Natural killer cell treated with Interleukin-12 subunit alpha and Interleukin-12 subunit beta and Interleukin-15 and Interleukin-18, amount 100 ng/mL, for 72 hours (primary cell): Measurements from ENCODE around the gene SEPTIN10. TPM values are rescaled to one million over a fixed set of nuclear protein-coding genes. Genes with fewer than 3 reads are reported as not detected.
A peak's percentile ranks its signal among the peaks of the same experiment; 100 is the strongest.

Experiments used
- ATAC-seq, 2 donors: fragments of 150-1000 bp; cut with Tn5 transposase in 1 of 2; sonication (Bioruptor Pico), chemical (Tn5 transposase) in 1 of 2; 2 replicates each; pipeline ENCODE4 v1.10.0; 2021
- DNase-seq: peaks from one replicate; pipeline ENCODE4 v3.0.0; 2022; ENCODE audit warnings: low spot score
- H3K27ac Mint-ChIP-seq, 2 donors: 1 replicate in 1 of 2; 2 replicates in 1 of 2; pipeline ENCODE4 v1.8.0; 2022; ENCODE audit warnings: mixed read lengths in 2 of 2, mild to moderate bottlenecking in 1 of 2, moderate library complexity in 1 of 2
- H3K27me3 Mint-ChIP-seq, 2 donors: 1 replicate in 1 of 2; 2 replicates in 1 of 2; pipeline ENCODE4 v1.8.0; 2022; ENCODE audit warnings: mixed read lengths in 2 of 2
- H3K36me3 Mint-ChIP-seq: one replicate; pipeline ENCODE4 v1.8.0; 2022; ENCODE audit warnings: mixed read lengths
- H3K4me1 Mint-ChIP-seq, 2 donors: 1 replicate in 1 of 2; 2 replicates in 1 of 2; pipeline ENCODE4 v1.8.0; 2022; ENCODE audit warnings: low read depth in 2 of 2, mixed read lengths in 2 of 2, mild to moderate bottlenecking in 1 of 2
- H3K4me3 Mint-ChIP-seq: one replicate; pipeline ENCODE4 v1.8.0; 2022; ENCODE audit warnings: mixed read lengths
- H3K9me3 Mint-ChIP-seq: 2 replicates; pipeline ENCODE4 v1.8.0; 2022; ENCODE audit warnings: mixed read lengths
- total RNA-seq, 2 donors: library from RNA; stranded (reverse); gene quantifications; one replicate each; pipeline ENCODE4 v1.2.3, GENCODE V29; 2022

Gene SEPTIN10
- total RNA-seq, 2 donors from 2014 or later = 0.64 to 1.9 TPM

GRCh38 chr2:109510136-109511028 lies 103.4 kb downstream of the SEPTIN10 start:
- Mint-ChIP-seq H3K27me3 (peaks cover 0 to 13% of the 10 kb centered on the region in 2 donors), H3K36me3 (no peaks in the 10 kb centered on the region), H3K27ac (no peak overlapping the region), H3K4me1 (peaks cover 21% of the 10 kb centered on the region in 2 donors), H3K9me3 (no peaks in the 10 kb centered on the region), H3K4me3 (no peak overlapping the region)
- DNase-seq = peak; percentile 71
- ATAC-seq = peak; percentile 32 to 43

GRCh38 chr2:109508556-109508955 lies 105.2 kb downstream of the SEPTIN10 start:
- DNase-seq (no peak), ATAC-seq (no peak)
- Mint-ChIP-seq H3K27me3 (peaks cover 0 to 14% of the 10 kb centered on the region in 2 donors), H3K9me3 (no peaks in the 10 kb centered on the region), H3K27ac (no peak overlapping the region), H3K4me3 (no peak overlapping the region), H3K4me1 (peaks cover 11% of the 10 kb centered on the region in 2 donors), H3K36me3 (no peaks in the 10 kb centered on the region)

- no peak for ATAC-seq
- Mint-ChIP-seq H3K36me3 (no peaks in the 10 kb centered on the region), H3K4me1 (peaks cover 4 to 5% of the 10 kb centered on the region in 2 donors), H3K4me3 (no peak overlapping the region), H3K27me3 (peaks cover 0 to 14% of the 10 kb centered on the region in 2 donors), H3K27ac (no peak overlapping the region), H3K9me3 (no peaks in the 10 kb centered on the region)
- DNase-seq = no peak
Measured at GRCh38 chr2:109507828-109508227, 105.9 kb downstream of the SEPTIN10 start.

GRCh38 chr2:109507217-109507616 lies 106.5 kb downstream of the SEPTIN10 start:
- H3K4me1 Mint-ChIP-seq = peaks cover 4 to 5% of the 10 kb centered on the region in 2 donors
- ATAC-seq = no peak
- no peaks in the 10 kb centered on the region for H3K9me3 Mint-ChIP-seq
- H3K27me3 Mint-ChIP-seq = peaks cover 0 to 13% of the 10 kb centered on the region in 2 donors
- H3K27ac Mint-ChIP-seq = no peak overlapping the region
- DNase-seq = no peak
- H3K36me3 Mint-ChIP-seq = no peaks in the 10 kb centered on the region
- H3K4me3 Mint-ChIP-seq = no peak overlapping the region

- DNase-seq (no peak), ATAC-seq (no peak)
- Mint-ChIP-seq H3K27me3 (peaks cover 0 to 5% of the 10 kb centered on the region in 2 donors), H3K4me3 (no peak overlapping the region), H3K9me3 (no peaks in the 10 kb centered on the region), H3K36me3 (no peaks in the 10 kb centered on the region), H3K27ac (no peak overlapping the region), H3K4me1 (no peaks in the 10 kb centered on the region)
Measured at GRCh38 chr2:109503191-109503590, 110.6 kb downstream of the SEPTIN10 start.

- Mint-ChIP-seq H3K36me3 (no peaks in the 10 kb centered on the region), H3K27ac (no peak overlapping the region), H3K9me3 (no peaks in the 10 kb centered on the region), H3K4me3 (no peak overlapping the region), H3K4me1 (no peaks in the 10 kb centered on the region), H3K27me3 (peaks cover 0 to 5% of the 10 kb centered on the region in 2 donors)
- DNase-seq = no peak
- ATAC-seq = no peak
Measured at GRCh38 chr2:109501461-109501860, 112.3 kb downstream of the SEPTIN10 start.

GRCh38 chr2:109500910-109501309 lies 112.9 kb downstream of the SEPTIN10 start:
- H3K27ac Mint-ChIP-seq = no peak overlapping the region
- H3K9me3 Mint-ChIP-seq = no peaks in the 10 kb centered on the region
- no peak overlapping the region for H3K4me3 Mint-ChIP-seq
- H3K27me3 Mint-ChIP-seq = peaks cover 0 to 5% of the 10 kb centered on the region in 2 donors
- no peaks in the 10 kb centered on the region for H3K36me3 Mint-ChIP-seq
- DNase-seq (no peak), ATAC-seq (no peak)
- no peaks in the 10 kb centered on the region for H3K4me1 Mint-ChIP-seq

- H3K9me3 Mint-ChIP-seq = no peaks in the 10 kb centered on the region
- H3K36me3 Mint-ChIP-seq = no peaks in the 10 kb centered on the region
- H3K27me3 Mint-ChIP-seq = peaks cover 0 to 4% of the 10 kb centered on the region in 2 donors
- no peak overlapping the region for H3K4me3 Mint-ChIP-seq
- H3K4me1 Mint-ChIP-seq = no peaks in the 10 kb centered on the region
- H3K27ac Mint-ChIP-seq = no peak overlapping the region
- ATAC-seq (no peak), DNase-seq (no peak)
Measured at GRCh38 chr2:109499566-109499965, 114.2 kb downstream of the SEPTIN10 start.

GRCh38 chr2:109498906-109499305 lies 114.9 kb downstream of the SEPTIN10 start:
- no peak for DNase-seq
- H3K36me3 Mint-ChIP-seq = no peaks in the 10 kb centered on the region
- H3K4me3 Mint-ChIP-seq = no peak overlapping the region
- H3K4me1 Mint-ChIP-seq = no peaks in the 10 kb centered on the region
- peak in 1 of 2 donors; percentile 29 for ATAC-seq
- H3K27ac Mint-ChIP-seq = no peak overlapping the region
- no peaks in the 10 kb centered on the region for H3K9me3 Mint-ChIP-seq
- peaks cover 0 to 2% of the 10 kb centered on the region in 2 donors for H3K27me3 Mint-ChIP-seq

GRCh38 chr2:109497911-109498870 lies 115.6 kb downstream of the SEPTIN10 start:
- ATAC-seq = no peak
- H3K36me3 Mint-ChIP-seq = no peaks in the 10 kb centered on the region

GRCh38 chr2:109497463-109497862 lies 116.3 kb downstream of the SEPTIN10 start:
- Mint-ChIP-seq H3K36me3 (no peaks in the 10 kb centered on the region), H3K9me3 (no peaks in the 10 kb centered on the region), H3K27ac (no peak overlapping the region), H3K4me3 (no peak overlapping the region), H3K27me3 (no peaks in the 10 kb centered on the region), H3K4me1 (no peaks in the 10 kb centered on the region)
- DNase-seq (no peak), ATAC-seq (no peak)

More at GRCh38 chr2:109497911-109498870, 115.6 kb downstream of the SEPTIN10 start:
- Mint-ChIP-seq H3K4me1 (no peaks in the 10 kb centered on the region), H3K27me3 (peaks cover 0 to 2% of the 10 kb centered on the region in 2 donors), H3K9me3 (no peaks in the 10 kb centered on the region), H3K27ac (no peak overlapping the region), H3K4me3 (no peak overlapping the region)
- DNase-seq = no peak

- H3K27me3 Mint-ChIP-seq = no peaks in the 10 kb centered on the region
- H3K9me3 Mint-ChIP-seq = no peaks in the 10 kb centered on the region
- no peak overlapping the region for H3K27ac Mint-ChIP-seq
- H3K4me1 Mint-ChIP-seq = no peaks in the 10 kb centered on the region
- no peak for ATAC-seq
- no peak for DNase-seq
- H3K36me3 Mint-ChIP-seq = no peaks in the 10 kb centered on the region
- no peak overlapping the region for H3K4me3 Mint-ChIP-seq
Measured at GRCh38 chr2:109494351-109494750, 119.4 kb downstream of the SEPTIN10 start.

GRCh38 chr2:109493176-109493935 lies 120.4 kb downstream of the SEPTIN10 start:
- Mint-ChIP-seq H3K27ac (no peak overlapping the region), H3K36me3 (no peaks in the 10 kb centered on the region), H3K4me1 (no peaks in the 10 kb centered on the region), H3K4me3 (no peak overlapping the region), H3K9me3 (no peaks in the 10 kb centered on the region), H3K27me3 (no peaks in the 10 kb centered on the region)
- no peak for ATAC-seq
- DNase-seq = no peak
